Endometrial microvascular endothelial cells (primary cell): ENCODE measurements around the gene CTSH. TPM values are rescaled to one million over a fixed set of nuclear protein-coding genes. Genes with fewer than 3 reads are reported as not detected.

Source experiments
- in situ Hi-C: cut with HindIII; loops from 2 replicates; pipeline ENCODE4 v1.10.0; 2017; ENCODE audit warnings: low sequenced_read_pairs, low pct_unique_long_range_greater_than_20kb; ENCODE audit errors: inconsistent ontology term
- total RNA-seq: library from RNA; depleted of rRNA; stranded (reverse); fragments of >200 nt; gene quantifications from one replicate; pipeline ENCODE4 v1.2.3, GENCODE V29; 2015; ENCODE audit errors: inconsistent ontology term

CTSH gene
- total RNA-seq: 6.9 TPM

DNA sequence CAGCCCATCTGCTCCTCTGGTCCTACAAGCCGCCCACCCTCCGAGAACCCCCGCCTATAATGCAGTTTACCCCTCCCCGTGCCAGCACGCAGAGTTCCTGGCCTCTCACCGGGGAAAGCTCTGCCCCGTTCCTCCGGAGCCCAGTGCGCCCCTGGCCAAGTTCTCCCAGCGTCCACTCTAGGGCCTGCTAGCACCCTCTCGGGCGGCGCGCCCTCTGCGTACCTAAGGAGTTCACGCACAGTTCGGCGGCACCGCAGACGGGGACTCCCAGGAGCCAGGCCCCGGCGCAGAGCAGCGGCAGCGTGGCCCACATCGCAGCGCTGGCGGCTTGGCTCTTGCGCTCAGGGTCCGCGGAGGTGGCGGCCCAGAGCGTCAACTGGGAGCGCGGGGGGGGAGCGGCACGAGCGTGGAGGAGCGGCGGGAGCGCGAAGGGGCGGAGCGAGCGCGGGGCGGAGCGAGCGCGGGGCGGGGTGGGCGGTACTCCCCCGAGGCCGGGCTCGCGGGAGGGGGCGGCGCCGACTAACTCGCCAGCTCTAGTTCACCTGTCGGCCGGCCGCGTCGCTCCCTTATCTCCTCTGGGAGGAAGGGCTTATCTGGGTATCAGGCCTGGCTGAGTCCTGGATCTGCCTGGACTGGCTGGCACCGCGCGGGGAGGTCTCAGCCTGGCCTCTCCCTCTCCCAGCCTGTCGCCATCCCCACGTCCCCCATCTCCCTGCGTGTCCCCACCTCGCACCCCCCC, at the start of gene CTSH:
Gene CTSH (minus strand): TSS at position 378 of the 739 bp plus-strand sequence. CDS start 65 bp downstream, at position 313.
- in situ Hi-C loops: no loop called here

- in situ Hi-C loops: no loop called here
These were observed 49.2 kb upstream of the CTSH start for GRCh38 chr15:78993931-78994530.

- in situ Hi-C loops: no loop called here
These were observed 48.5 kb upstream of the CTSH start for GRCh38 chr15:78993257-78993930.

- in situ Hi-C loops: no loop called here
These were observed 47.8 kb upstream of the CTSH start for GRCh38 chr15:78992416-78993256.

DNA sequence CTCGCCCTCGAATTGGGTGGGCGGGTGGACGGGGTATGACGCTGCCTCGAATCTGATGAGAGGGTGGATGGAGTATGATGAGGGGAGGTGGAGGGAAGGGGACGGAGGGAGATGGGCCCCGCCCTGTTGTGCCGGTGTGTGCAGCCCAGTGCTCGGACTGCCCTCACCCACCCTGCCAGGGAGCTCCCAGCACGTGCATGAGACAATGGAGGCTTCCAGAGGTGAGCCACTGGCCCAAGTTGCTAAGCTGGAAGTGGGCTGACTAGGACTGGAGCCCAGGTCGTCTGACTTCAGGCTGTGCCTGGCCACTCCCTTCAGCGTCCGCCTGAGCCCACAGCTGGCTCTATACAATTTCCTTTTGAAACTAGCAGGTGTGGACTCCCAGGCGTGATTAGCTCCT, 47.0 kb upstream of the CTSH start:
- in situ Hi-C loops: no loop called here

- in situ Hi-C loops: no loop called here
These were observed 46.6 kb upstream of the CTSH start for GRCh38 chr15:78991476-78991875.

DNA sequence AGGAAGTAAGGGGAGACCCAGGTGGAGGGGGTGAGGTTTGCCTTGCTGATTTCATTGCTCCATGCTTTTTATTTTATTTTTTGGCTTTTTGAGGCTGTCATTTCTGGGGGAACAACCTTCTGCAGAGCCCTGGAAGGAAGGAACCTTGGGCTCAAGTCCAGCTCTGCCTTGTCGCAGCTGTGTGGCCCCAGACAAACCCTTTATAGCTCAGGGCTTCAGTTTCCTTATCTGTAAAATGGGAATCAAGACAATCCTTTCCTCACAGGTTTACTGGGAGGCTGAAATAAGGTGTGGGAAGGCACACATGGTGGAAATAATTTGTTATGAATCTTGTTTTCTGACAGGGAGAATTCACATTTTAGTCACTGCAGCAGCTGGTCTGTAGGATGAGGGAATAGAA, 45.4 kb upstream of the CTSH start:
- in situ Hi-C loops: no loop called here

DNA sequence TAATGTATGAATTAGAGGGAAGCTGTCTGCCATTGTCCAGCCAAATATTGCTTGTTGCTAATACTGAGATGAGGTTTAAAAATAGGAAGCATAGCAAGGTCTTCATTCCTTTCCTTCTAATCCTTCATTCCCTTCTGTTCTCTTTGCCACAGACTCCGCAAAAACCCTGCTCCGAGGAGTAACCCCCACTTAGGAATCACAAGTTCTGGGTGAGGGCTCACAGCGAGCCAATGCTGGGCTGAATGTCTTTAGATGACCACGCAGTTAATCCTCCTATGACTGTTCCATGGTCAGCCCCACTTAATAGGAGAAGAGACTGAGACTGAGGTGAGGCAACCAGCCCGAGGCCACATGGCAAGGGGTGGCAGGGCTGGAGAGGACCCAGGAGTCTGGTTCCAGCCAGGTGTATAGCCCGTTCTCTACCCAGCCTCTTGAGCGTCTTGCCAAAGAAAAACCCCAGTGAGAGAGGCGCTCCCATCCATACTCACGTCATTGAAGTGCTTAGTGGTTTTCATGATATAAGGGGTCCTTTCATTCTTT, 44.9 kb upstream of the CTSH start:
- in situ Hi-C loops: no loop called here

DNA sequence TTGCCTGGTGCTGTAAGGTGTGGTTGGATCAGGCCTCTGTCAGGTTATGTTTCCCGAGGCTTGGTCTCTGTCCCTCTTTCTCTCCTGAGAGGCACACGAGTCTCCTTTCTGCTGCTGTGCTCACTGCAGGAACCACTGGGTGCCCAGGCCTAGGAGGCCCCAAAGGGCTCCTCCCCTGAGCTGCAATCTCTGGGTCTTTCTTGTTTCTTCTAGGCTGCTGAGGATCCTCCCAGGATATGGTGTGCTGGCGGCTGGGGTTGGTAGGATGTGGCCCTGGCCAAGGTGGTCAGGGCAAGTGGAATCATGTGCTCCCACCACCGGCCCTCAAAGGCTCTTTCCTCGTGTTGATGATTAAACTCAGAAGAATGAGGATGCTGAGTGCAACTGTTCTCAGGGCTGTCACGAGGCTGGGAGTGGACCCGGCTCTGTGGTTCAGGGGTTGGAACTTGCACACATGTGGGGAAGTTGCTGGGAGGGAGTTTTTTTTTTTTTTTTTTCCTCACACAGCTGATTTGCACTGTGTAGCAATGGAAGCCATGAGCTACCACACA, 43.6 kb upstream of the CTSH start:
- in situ Hi-C loops: no loop called here

- in situ Hi-C loops: no loop called here
These were observed 42.9 kb upstream of the CTSH start for GRCh38 chr15:78987556-78988360.

- in situ Hi-C loops: no loop called here
These were observed 41.1 kb upstream of the CTSH start for GRCh38 chr15:78985859-78986475.

DNA sequence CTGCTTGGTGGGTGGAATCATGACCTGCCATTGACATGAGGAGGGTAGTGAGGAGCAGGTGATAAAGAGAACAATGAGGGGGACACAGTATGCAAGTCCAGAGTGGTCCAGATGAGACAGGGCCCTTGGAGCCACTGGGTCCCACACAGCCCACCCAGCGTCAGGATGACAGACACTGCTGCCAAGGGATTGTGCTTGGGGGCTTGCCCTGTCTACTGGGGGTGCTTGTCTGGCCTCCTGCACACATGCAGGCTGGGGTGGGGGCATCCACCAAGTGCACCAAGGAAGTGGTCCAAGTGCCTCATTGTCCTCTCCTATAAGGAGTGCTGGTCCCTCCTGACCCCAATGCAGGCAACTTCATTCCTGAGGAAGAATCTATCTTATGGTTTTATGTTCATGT, 39.2 kb upstream of the CTSH start:
- in situ Hi-C loops: no loop called here

- in situ Hi-C loops: no loop called here
These were observed 38.5 kb upstream of the CTSH start for GRCh38 chr15:78983146-78983918.

GRCh38 chr15:78982736-78983135, 37.9 kb upstream of the CTSH start:
- in situ Hi-C loops: no loop called here

DNA sequence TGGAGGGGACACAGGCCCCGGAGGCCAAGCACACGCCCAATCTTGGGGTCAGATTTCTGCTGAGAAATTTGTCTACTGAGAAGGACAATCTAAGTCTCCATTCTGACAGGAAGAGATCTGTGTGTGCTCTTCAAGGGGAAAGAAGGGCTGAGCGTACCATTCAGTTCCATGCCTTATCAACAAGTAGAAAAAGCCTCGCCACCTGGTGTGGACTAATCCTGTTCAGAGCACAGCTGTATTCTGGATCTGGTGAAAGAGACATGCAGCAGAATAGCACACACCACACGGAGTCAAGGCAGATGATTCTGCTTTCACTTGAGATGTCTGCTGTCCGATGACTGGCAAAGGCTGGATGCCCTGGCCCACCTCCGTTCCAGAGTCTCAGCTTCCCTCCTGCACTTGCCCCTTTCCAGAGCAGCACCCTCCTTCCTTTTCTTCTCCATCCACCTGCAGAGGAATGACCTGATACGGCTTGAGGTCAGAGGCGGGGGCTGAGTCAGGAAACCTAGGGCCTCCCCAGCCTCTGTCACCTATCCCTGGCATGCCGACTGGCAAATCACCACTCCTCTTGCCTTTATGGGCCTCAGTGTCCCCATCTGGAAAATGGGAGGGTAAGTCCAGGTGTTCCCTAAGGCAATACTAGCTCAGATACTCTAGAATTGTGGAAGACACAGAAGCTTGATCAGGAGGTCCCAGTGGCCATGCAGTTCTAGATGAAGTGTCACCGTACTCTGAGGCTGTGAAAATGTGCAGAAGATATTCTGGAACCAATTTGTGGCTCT, 36.9 kb upstream of the CTSH start:
- in situ Hi-C loops: no loop called here
